ENCODE measurements around the gene IGFBP2. TPM values are rescaled to one million over a fixed set of nuclear protein-coding genes. Genes with fewer than 3 reads are reported as not detected.
A peak's percentile ranks its signal among the peaks of the same experiment; 100 is the strongest.

The IGFBP2 gene
- total RNA-seq, 1 donor from 2014 or later, result 208 TPM

DNA sequence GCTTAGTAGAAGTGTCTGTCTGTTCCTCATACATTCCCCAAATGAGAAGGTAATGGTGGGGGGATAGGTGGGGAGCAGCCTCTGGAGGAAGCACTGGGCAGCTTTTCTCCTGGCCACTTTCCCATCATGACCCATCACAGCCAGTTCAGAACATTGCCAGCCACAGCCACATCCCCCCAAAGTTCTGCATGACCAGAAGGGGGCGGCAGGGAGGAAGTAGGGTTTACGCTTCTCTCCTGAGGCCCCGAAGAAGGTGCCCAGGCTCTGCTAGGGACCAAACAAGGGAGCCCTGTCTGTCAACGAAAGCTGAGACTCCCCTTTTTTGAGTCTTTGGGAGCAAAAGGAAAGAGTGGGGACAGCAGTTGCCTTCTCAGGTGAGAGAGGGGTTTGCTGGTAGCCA is 54.4 kb downstream of the IGFBP2 start:
- peaks cover 18% of the 10 kb centered on the region for H3K4me1 Mint-ChIP-seq (ENCODE audit: low read depth, unreplicated experiment)

DNA sequence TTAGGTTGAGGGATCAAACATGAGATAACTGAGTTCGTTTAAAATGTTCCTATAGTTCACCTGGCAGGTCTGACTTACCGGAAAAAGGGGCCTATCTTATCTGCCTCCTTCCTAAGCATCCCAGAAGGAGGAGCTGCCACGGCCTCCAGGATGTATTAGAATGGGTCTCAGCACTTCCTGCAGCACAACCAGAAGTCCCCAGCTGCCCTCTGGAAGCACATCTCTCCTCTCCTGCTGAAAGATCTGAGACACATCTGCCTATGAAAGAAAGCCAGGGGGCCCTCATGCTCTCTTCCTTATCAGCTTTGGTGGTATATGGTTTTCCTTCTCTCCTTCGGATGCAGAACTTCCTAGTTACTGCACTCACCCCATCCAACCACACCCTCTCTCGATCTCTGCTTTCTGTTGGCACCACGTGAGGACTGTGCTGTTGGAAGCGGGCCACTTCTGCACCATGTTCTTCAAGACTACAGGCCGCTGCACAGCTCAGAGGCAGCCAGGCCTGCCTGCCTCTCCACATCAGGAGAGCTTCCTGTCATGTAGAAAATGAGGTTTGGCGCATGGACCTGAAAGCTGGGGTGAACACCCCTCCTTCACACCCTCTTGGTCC is 55.6 kb downstream of the IGFBP2 start:
- Mint-ChIP-seq H3K27me3 (ENCODE audit: unreplicated experiment) (peaks cover 7% of the 10 kb centered on the region), H3K27ac (ENCODE audit: unreplicated experiment) (no peak overlapping the region), H3K4me3 (ENCODE audit: unreplicated experiment) (no peak overlapping the region), H3K4me1 (ENCODE audit: low read depth, unreplicated experiment) (peaks cover 21% of the 10 kb centered on the region), H3K36me3 (ENCODE audit: unreplicated experiment) (no peaks in the 10 kb centered on the region), H3K9me3 (ENCODE audit: unreplicated experiment) (peaks cover 5% of the 10 kb centered on the region)
- TF ChIP-seq, protein P1, sequence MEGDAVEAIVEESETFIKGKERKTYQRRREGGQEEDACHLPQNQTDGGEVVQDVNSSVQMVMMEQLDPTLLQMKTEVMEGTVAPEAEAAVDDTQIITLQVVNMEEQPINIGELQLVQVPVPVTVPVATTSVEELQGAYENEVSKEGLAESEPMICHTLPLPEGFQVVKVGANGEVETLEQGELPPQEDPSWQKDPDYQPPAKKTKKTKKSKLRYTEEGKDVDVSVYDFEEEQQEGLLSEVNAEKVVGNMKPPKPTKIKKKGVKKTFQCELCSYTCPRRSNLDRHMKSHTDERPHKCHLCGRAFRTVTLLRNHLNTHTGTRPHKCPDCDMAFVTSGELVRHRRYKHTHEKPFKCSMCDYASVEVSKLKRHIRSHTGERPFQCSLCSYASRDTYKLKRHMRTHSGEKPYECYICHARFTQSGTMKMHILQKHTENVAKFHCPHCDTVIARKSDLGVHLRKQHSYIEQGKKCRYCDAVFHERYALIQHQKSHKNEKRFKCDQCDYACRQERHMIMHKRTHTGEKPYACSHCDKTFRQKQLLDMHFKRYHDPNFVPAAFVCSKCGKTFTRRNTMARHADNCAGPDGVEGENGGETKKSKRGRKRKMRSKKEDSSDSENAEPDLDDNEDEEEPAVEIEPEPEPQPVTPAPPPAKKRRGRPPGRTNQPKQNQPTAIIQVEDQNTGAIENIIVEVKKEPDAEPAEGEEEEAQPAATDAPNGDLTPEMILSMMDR (IDR thresholded peaks at IDR 0.05; ENCODE audit: partially characterized antibody, unreplicated experiment), result no peak
- DNase-seq, result no peak

More for the DNA sequence above, 54.4 kb downstream of the IGFBP2 start:
- no peak overlapping the region for H3K27ac Mint-ChIP-seq (ENCODE audit: unreplicated experiment)
- DNase-seq, result peak; percentile 42
- H3K36me3 Mint-ChIP-seq (ENCODE audit: unreplicated experiment), result no peaks in the 10 kb centered on the region
- peaks cover 6% of the 10 kb centered on the region for H3K9me3 Mint-ChIP-seq (ENCODE audit: unreplicated experiment)
- H3K27me3 Mint-ChIP-seq (ENCODE audit: unreplicated experiment), result peaks cover 7% of the 10 kb centered on the region
- TF ChIP-seq, protein P1 (IDR thresholded peaks at IDR 0.05; ENCODE audit: partially characterized antibody, unreplicated experiment), result peak; percentile 15
- H3K4me3 Mint-ChIP-seq (ENCODE audit: unreplicated experiment), result no peak overlapping the region

DNA sequence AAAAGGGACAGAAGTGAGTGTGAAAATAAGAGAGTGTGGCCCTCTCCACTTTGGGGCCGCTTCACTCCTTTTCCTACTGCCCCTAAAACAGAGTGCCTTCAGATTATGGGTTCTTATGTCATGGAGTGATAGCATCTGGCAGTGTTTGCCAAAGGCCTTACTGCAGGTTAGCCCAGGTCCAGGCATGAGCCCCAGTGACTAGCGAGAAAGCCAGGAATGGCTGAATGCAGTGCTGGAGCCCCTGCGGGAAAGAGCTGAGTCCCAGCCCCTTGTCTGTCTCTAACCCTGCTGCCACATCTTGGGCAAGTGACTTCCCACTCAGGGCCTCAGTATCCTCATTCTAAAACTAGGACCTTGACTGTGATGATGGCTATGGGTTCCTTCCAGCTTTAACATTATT is 56.2 kb downstream of the IGFBP2 start:
- TF ChIP-seq, protein P1 (IDR thresholded peaks at IDR 0.05; ENCODE audit: partially characterized antibody, unreplicated experiment), result no peak
- no peak for DNase-seq
- H3K9me3 Mint-ChIP-seq (ENCODE audit: unreplicated experiment), result peaks cover 2% of the 10 kb centered on the region
- H3K4me3 Mint-ChIP-seq (ENCODE audit: unreplicated experiment), result no peak overlapping the region
- peaks cover 7% of the 10 kb centered on the region for H3K27me3 Mint-ChIP-seq (ENCODE audit: unreplicated experiment)
- peaks cover 21% of the 10 kb centered on the region for H3K4me1 Mint-ChIP-seq (ENCODE audit: low read depth, unreplicated experiment)
- no peaks in the 10 kb centered on the region for H3K36me3 Mint-ChIP-seq (ENCODE audit: unreplicated experiment)
- no peak overlapping the region for H3K27ac Mint-ChIP-seq (ENCODE audit: unreplicated experiment)

DNA sequence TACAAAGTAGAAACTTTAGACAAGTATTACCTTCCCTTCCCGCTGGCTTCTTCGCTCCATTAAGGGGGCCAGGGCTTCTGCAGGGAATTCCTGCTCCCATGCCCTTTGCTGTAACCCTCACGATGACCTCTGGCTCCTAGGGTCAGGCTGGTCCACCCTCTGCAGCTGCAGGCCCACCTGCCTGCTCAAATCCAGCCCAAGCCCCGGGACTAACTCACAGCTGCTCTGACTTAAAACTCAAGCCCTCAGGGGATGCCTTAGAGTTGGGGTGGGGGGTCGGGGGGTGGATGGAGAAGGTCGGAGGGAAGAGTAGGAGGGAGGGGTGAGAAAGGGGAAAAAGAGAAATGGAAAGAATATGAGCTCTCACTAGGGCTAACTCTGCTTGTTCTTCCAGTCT is 57.2 kb downstream of the IGFBP2 start:
- H3K27me3 Mint-ChIP-seq (ENCODE audit: unreplicated experiment), result peaks cover 7% of the 10 kb centered on the region
- no peak overlapping the region for H3K27ac Mint-ChIP-seq (ENCODE audit: unreplicated experiment)
- TF ChIP-seq, protein P1 (IDR thresholded peaks at IDR 0.05; ENCODE audit: partially characterized antibody, unreplicated experiment), result no peak
- H3K4me1 Mint-ChIP-seq (ENCODE audit: low read depth, unreplicated experiment), result peaks cover 24% of the 10 kb centered on the region
- peaks cover 2% of the 10 kb centered on the region for H3K9me3 Mint-ChIP-seq (ENCODE audit: unreplicated experiment)
- peak overlapping the region; percentile 21 for H3K4me3 Mint-ChIP-seq (ENCODE audit: unreplicated experiment)
- no peak for DNase-seq
- H3K36me3 Mint-ChIP-seq (ENCODE audit: unreplicated experiment), result no peaks in the 10 kb centered on the region

DNA sequence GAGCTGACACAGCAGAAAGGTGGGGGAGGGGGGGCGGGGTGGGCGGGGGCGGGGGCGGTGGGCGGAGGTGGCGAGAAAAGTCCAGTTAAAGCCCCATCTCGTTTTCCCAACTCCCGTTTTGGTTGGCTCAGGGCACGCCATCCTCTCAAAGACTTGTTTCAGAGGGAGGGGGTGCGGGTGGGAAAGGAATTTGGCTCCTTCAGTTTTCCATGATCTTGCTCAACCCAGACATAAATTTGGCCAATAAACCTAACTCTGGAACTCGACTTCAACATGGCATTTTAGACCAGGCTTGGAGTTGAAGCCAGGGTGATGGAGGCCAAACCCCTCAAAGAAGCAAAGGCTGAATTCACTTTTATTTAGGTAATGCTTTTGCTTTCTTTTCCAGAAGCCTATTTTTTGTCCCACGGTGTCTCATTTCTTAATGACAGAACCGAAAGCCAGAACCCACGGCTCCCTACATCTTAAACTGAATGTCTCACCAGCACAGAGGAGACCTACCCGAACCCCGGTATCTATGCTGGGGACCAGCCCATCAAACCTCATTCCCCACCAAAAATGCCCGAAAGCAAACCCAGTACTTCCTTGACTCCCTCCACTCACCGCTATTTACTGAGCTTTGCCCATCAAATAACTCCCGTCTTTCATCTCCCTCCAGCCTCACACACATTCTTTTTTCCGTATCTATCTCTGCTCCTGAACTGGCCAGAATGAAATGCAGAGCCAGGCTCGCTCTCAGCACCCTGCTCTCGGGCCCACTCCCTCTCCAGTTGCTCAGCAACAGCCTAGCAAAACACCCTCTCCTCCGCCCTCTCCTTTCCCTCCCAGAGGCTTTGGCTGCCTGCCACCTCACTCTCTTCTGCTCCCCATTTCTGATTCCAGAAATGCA is 57.9 kb downstream of the IGFBP2 start:
- Mint-ChIP-seq H3K9me3 (ENCODE audit: unreplicated experiment) (peaks cover 2% of the 10 kb centered on the region), H3K27me3 (ENCODE audit: unreplicated experiment) (peaks cover 11% of the 10 kb centered on the region), H3K4me3 (ENCODE audit: unreplicated experiment) (peak overlapping the region; percentile 96), H3K27ac (ENCODE audit: unreplicated experiment) (peak overlapping the region; percentile 30), H3K36me3 (ENCODE audit: unreplicated experiment) (no peaks in the 10 kb centered on the region), H3K4me1 (ENCODE audit: low read depth, unreplicated experiment) (peaks cover 24% of the 10 kb centered on the region)
- TF ChIP-seq, protein P1 (IDR thresholded peaks at IDR 0.05; ENCODE audit: partially characterized antibody, unreplicated experiment), result no peak
- peak; percentile 67 for DNase-seq
